SK-N-SH treated with all-trans-retinoic acid at 6 μM for 48 hours (cell line): ENCODE results near the gene XCR1.

Experiments used
- ATAC-seq: fragments of 200-7000 bp; cut with Tn5 transposase; 3 replicates; pipeline ENCODE4 v1.9.1; 2020; ENCODE audit warnings: mild to moderate bottlenecking, moderate library complexity
- ARNTL ChIP-seq: fragments of 450-650 bp; formaldehyde crosslinking; IDR thresholded peaks from 2 replicates; pipeline ENCODE4 v1.5.0; 2020; ENCODE audit warnings: low read depth, mild to moderate bottlenecking, moderate library complexity, borderline replicate concordance
- BACH2 ChIP-seq: fragments of 250-450 bp; sonication (Bioruptor Pico); IDR thresholded peaks from 2 replicates; pipeline ENCODE4 v1.9.0; 2021; ENCODE audit warnings: mild to moderate bottlenecking, borderline replicate concordance
- CREB5 ChIP-seq: fragments of 250-450 bp; sonication (Bioruptor Pico); IDR thresholded peaks from 2 replicates; pipeline ENCODE4 v1.5.1; 2020; ENCODE audit warnings: low read depth, mild to moderate bottlenecking, moderate library complexity
- CSDC2 ChIP-seq: fragments of 250-450 bp; sonication (Bioruptor Pico); IDR thresholded peaks from 2 replicates; pipeline ENCODE4 v1.5.0; 2020; ENCODE audit warnings: mild to moderate bottlenecking, moderate library complexity
- ESRRG ChIP-seq: fragments of 250-450 bp; sonication (Bioruptor Pico); IDR thresholded peaks from 2 replicates; pipeline ENCODE4 v1.6.1; 2021; ENCODE audit warnings: mild to moderate bottlenecking
- GLIS3 ChIP-seq: fragments of 250-450 bp; sonication (Bioruptor Pico); IDR thresholded peaks from 2 replicates; pipeline ENCODE4 v1.5.0; 2020; ENCODE audit warnings: mild to moderate bottlenecking, moderate library complexity
- ISL1 ChIP-seq: fragments of 250-450 bp; sonication (Bioruptor Pico); IDR thresholded peaks from 2 replicates; pipeline ENCODE4 v2.1.2; 2022; ENCODE audit warnings: mild to moderate bottlenecking, moderate library complexity
- OSR1 ChIP-seq: fragments of 250-450 bp; sonication (Bioruptor Pico); IDR thresholded peaks from 2 replicates; pipeline ENCODE4 v1.8.0; 2022; ENCODE audit warnings: moderate library complexity, mild to moderate bottlenecking, inconsistent platforms
- PATZ1 ChIP-seq: fragments of 250-450 bp; sonication (Bioruptor Pico); IDR thresholded peaks from 2 replicates; pipeline ENCODE4 v1.8.0; 2020; ENCODE audit warnings: mild to moderate bottlenecking, moderate library complexity, borderline replicate concordance
- PPARA ChIP-seq: fragments of 250-450 bp; sonication (Bioruptor Pico); IDR thresholded peaks from 2 replicates; pipeline ENCODE4 v1.5.0; 2020; ENCODE audit warnings: mild to moderate bottlenecking, borderline replicate concordance
- RARB ChIP-seq: fragments of 250-450 bp; sonication (Bioruptor Pico); IDR thresholded peaks from 2 replicates; pipeline ENCODE4 v1.8.0; 2021; ENCODE audit warnings: mild to moderate bottlenecking, moderate library complexity
- SNAI2 ChIP-seq: fragments of 250-450 bp; sonication (Bioruptor Pico); IDR thresholded peaks from 2 replicates; pipeline ENCODE4 v1.5.0; 2020; ENCODE audit warnings: mild to moderate bottlenecking, moderate library complexity
- TCF4 ChIP-seq: fragments of 250-450 bp; sonication (Bioruptor Pico); IDR thresholded peaks from 2 replicates; pipeline ENCODE4 v1.8.0; 2021; ENCODE audit warnings: mild to moderate bottlenecking, moderate library complexity, borderline replicate concordance
- ZC3H10 ChIP-seq: fragments of 250-450 bp; sonication (Bioruptor Pico); IDR thresholded peaks from 2 replicates; pipeline ENCODE4 v1.5.1; 2021; ENCODE audit warnings: mild to moderate bottlenecking, moderate library complexity
- ZNF565 ChIP-seq: fragments of 450-650 bp; formaldehyde crosslinking; conservative IDR thresholded peaks from 2 replicates; pipeline ENCODE4 v1.5.0; 2020; ENCODE audit warnings: low read depth, mild to moderate bottlenecking, moderate library complexity
- ZNF70 ChIP-seq: fragments of 450-650 bp; formaldehyde crosslinking; IDR thresholded peaks from 2 replicates; pipeline ENCODE4 v1.5.0; 2020; ENCODE audit warnings: mild to moderate bottlenecking, moderate library complexity
- ZNF8 ChIP-seq: fragments of 450-650 bp; formaldehyde crosslinking; IDR thresholded peaks from 2 replicates; pipeline ENCODE4 v1.5.0; 2020; ENCODE audit warnings: mild to moderate bottlenecking, moderate library complexity
- TF ChIP-seq, protein P1 (sequence below): fragments of 250-450 bp; sonication (Bioruptor Pico); IDR thresholded peaks from 2 replicates; pipeline ENCODE4 v1.5.1; 2021; ENCODE audit warnings: mild to moderate bottlenecking, moderate library complexity
- TF ChIP-seq, protein P2 (sequence below): fragments of 250-450 bp; sonication (Bioruptor Pico); IDR thresholded peaks from 2 replicates; pipeline ENCODE4 v1.8.0; 2021; ENCODE audit warnings: low read depth, mild to moderate bottlenecking, moderate library complexity, borderline replicate concordance
- TF ChIP-seq, protein P3 (sequence below): fragments of 250-450 bp; sonication (Bioruptor Pico); IDR thresholded peaks from 2 replicates; pipeline ENCODE4 v1.5.0; 2020; ENCODE audit warnings: mild to moderate bottlenecking, moderate library complexity

XCR1 gene

DNA sequence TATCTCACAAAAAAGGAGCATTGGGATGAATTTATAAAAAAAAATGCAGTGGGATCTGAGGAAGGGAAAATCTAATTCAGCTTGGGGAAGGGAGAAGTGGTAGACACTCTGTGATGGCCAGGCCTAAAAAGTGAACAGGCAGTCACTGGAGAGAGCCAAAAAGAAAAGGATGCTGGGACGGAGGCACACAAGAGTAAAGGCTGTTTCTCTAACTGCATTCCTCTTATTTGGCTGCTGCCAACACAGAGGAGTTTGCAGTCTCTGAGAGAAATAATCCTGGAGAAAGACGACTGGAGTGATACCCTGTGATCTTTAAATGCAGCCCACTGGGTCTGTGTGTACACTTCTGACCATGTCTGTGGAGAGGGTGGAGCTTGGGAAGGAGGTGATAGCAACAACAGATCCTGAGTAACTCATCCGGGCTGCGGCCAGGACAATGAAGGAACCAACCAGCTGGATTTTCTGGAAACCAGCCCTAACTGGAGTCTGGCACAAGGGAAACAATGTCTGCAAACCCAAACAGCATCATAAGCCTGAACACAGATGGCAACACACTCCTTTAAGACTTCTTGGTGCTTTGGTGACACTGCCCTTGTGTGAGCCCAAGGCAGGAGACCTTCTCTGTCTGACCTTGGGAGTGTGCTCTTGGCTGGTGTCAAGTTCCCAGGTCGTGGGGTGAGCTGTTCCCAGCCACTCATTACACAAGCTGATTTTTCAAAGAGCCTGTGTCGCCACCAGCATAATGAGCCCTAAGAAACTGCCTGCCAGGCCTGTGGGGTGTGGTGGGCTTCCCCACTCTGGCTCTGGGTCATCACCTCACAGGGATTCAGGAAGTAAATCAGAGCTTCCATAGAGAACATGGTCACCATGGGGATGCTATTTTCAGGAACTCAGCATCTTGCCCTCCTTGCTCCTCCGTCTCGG, 39.7 kb downstream of the XCR1 start:
- ATAC-seq: no peak
- TF ChIP-seq CSDC2 (no peak), ISL1 (CRISPR knock-in tag) (no peak), GLIS3 (CRISPR knock-in tag) (no peak), ESRRG (CRISPR knock-in tag) (no peak), ZNF70 (CRISPR knock-in tag) (no peak), ZC3H10 (CRISPR knock-in tag) (no peak), ZNF8 (CRISPR knock-in tag) (no peak), OSR1 (CRISPR knock-in tag) (no peak), BACH2 (CRISPR knock-in tag) (no peak), TCF4 (CRISPR knock-in tag) (no peak), RARB (CRISPR knock-in tag) (no peak), PPARA (CRISPR knock-in tag) (no peak)
- TF ChIP-seq, protein P1, sequence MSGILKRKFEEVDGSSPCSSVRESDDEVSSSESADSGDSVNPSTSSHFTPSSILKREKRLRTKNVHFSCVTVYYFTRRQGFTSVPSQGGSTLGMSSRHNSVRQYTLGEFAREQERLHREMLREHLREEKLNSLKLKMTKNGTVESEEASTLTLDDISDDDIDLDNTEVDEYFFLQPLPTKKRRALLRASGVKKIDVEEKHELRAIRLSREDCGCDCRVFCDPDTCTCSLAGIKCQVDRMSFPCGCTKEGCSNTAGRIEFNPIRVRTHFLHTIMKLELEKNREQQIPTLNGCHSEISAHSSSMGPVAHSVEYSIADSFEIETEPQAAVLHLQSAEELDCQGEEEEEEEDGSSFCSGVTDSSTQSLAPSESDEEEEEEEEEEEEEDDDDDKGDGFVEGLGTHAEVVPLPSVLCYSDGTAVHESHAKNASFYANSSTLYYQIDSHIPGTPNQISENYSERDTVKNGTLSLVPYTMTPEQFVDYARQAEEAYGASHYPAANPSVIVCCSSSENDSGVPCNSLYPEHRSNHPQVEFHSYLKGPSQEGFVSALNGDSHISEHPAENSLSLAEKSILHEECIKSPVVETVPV (CRISPR knock-in tag): no peak
- TF ChIP-seq, protein P2, sequence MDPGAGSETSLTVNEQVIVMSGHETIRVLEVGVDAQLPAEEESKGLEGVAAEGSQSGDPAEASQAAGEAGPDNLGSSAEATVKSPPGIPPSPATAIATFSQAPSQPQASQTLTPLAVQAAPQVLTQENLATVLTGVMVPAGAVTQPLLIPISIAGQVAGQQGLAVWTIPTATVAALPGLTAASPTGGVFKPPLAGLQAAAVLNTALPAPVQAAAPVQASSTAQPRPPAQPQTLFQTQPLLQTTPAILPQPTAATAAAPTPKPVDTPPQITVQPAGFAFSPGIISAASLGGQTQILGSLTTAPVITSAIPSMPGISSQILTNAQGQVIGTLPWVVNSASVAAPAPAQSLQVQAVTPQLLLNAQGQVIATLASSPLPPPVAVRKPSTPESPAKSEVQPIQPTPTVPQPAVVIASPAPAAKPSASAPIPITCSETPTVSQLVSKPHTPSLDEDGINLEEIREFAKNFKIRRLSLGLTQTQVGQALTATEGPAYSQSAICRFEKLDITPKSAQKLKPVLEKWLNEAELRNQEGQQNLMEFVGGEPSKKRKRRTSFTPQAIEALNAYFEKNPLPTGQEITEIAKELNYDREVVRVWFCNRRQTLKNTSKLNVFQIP (CRISPR knock-in tag): no peak
- TF ChIP-seq, protein P3, sequence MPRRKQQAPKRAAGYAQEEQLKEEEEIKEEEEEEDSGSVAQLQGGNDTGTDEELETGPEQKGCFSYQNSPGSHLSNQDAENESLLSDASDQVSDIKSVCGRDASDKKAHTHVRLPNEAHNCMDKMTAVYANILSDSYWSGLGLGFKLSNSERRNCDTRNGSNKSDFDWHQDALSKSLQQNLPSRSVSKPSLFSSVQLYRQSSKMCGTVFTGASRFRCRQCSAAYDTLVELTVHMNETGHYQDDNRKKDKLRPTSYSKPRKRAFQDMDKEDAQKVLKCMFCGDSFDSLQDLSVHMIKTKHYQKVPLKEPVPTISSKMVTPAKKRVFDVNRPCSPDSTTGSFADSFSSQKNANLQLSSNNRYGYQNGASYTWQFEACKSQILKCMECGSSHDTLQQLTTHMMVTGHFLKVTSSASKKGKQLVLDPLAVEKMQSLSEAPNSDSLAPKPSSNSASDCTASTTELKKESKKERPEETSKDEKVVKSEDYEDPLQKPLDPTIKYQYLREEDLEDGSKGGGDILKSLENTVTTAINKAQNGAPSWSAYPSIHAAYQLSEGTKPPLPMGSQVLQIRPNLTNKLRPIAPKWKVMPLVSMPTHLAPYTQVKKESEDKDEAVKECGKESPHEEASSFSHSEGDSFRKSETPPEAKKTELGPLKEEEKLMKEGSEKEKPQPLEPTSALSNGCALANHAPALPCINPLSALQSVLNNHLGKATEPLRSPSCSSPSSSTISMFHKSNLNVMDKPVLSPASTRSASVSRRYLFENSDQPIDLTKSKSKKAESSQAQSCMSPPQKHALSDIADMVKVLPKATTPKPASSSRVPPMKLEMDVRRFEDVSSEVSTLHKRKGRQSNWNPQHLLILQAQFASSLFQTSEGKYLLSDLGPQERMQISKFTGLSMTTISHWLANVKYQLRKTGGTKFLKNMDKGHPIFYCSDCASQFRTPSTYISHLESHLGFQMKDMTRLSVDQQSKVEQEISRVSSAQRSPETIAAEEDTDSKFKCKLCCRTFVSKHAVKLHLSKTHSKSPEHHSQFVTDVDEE (CRISPR knock-in tag): no peak

DNA sequence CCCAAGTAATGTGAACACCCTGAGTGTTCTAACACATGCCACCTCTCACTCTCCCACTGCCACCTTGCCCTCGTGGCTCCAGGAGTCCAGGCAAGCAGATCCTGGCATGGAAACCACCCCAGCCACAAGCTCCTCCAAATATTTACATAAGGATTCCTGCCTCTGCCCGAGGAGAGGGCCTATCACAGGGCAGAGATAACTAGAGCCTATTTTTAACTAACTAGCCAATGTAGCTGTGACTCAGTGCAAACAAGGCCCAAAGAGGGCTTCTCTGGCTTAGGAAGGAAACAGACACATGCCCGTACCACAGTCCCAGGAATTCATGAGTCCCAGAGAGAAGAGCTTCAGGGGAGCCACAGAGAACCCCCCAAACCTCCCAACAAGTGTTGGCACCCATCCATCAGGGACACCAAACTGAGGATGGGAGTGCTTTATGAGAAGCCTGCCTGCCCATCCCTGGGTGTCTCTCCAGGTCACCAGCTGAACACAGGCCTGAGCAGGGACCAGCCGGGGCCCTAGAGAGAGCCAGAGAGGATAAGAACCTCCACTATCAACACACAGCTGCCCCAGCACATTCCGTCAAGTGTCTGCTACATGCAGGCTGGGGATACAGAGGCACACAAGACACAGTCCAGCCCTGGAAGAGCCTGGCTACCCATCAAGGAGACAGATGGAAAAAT, 40.8 kb downstream of the XCR1 start:
- peak; percentile 79 for ATAC-seq
- TF ChIP-seq OSR1 (CRISPR knock-in tag) (no peak), PPARA (CRISPR knock-in tag) (no peak), TCF4 (CRISPR knock-in tag) (no peak), ARNTL (no peak), ZNF565 (CRISPR knock-in tag) (no peak), CREB5 (CRISPR knock-in tag) (no peak), BACH2 (CRISPR knock-in tag) (no peak), ESRRG (CRISPR knock-in tag) (no peak), PATZ1 (CRISPR knock-in tag) (no peak), CSDC2 (no peak), SNAI2 (no peak), ISL1 (CRISPR knock-in tag) (no peak), ZNF70 (CRISPR knock-in tag) (no peak)
- TF ChIP-seq, protein P1 (CRISPR knock-in tag): no peak
- TF ChIP-seq, protein P3 (CRISPR knock-in tag): no peak
